Hepatocyte (in vitro differentiated cells): ENCODE data around the gene TCAP. TPM values are rescaled to one million over a fixed set of nuclear protein-coding genes. Genes with fewer than 3 reads are reported as not detected.
A peak's percentile ranks its signal among the peaks of the same experiment; 100 is the strongest.

Experiments used
- DNase-seq: peaks from one replicate; pipeline ENCODE4 v3.0.0-alpha.2; 2016; ENCODE audit warnings: low spot score
- H2AFZ ChIP-seq: fragments of 200-600 bp; sonication (generic); 2 replicates; pipeline ENCODE4 v1.6.0; 2016; ENCODE audit warnings: antibody characterized with exemption, mild to moderate bottlenecking
- H3K27ac ChIP-seq: fragments of 200-600 bp; sonication (generic); 2 replicates; pipeline ENCODE4 v1.5.1; 2016; ENCODE audit warnings: mild to moderate bottlenecking
- H3K27me3 ChIP-seq: fragments of 200-600 bp; sonication (generic); 2 replicates; pipeline ENCODE4 v1.6.1; 2016
- H3K36me3 ChIP-seq: fragments of 200-600 bp; sonication (generic); replicated peaks from 2 replicates; pipeline ENCODE4 v1.5.1; 2016; ENCODE audit warnings: low read depth; ENCODE audit not compliant: insufficient read depth
- H3K4me1 ChIP-seq: fragments of 200-600 bp; sonication (generic); 2 replicates; pipeline ENCODE4 v1.5.1; 2016; ENCODE audit warnings: mild to moderate bottlenecking, moderate library complexity; ENCODE audit not compliant: insufficient read depth
- H3K4me2 ChIP-seq: fragments of 200-600 bp; sonication (generic); 2 replicates; pipeline ENCODE4 v1.6.0; 2016
- H3K4me3 ChIP-seq: fragments of 200-600 bp; sonication (generic); 2 replicates; pipeline ENCODE4 v1.5.1; 2016; ENCODE audit warnings: mild to moderate bottlenecking
- H3K79me2 ChIP-seq: fragments of 200-600 bp; sonication (generic); 2 replicates; pipeline ENCODE4 v1.6.0; 2017; ENCODE audit warnings: mild to moderate bottlenecking
- H3K9me2 ChIP-seq: fragments of 200-600 bp; sonication (generic); replicated peaks from 2 replicates; pipeline ENCODE4 v1.6.0; 2017; ENCODE audit warnings: mild to moderate bottlenecking; ENCODE audit not compliant: insufficient read depth
- H3K9me3 ChIP-seq: fragments of 200-600 bp; sonication (generic); 2 replicates; pipeline ENCODE4 v1.5.1; 2016; ENCODE audit warnings: low read depth, mild to moderate bottlenecking
- H4K20me1 ChIP-seq: fragments of 200-600 bp; sonication (generic); 2 replicates; pipeline ENCODE4 v1.6.0; 2016; ENCODE audit warnings: mild to moderate bottlenecking; ENCODE audit not compliant: insufficient read depth, poor library complexity, severe bottlenecking
- EZH2 ChIP-seq: fragments of 200-600 bp; sonication (generic); IDR thresholded peaks from 2 replicates; pipeline ENCODE4 v1.6.1; 2016; ENCODE audit warnings: antibody characterized with exemption, mild to moderate bottlenecking, borderline replicate concordance
- EZH2phosphoT487 ChIP-seq: fragments of 200-600 bp; sonication (generic); IDR thresholded peaks from one replicate; pipeline ENCODE4 v1.6.1; 2018; ENCODE audit warnings: antibody characterized with exemption, mild to moderate bottlenecking, low read depth, moderate library complexity; ENCODE audit not compliant: unreplicated experiment, severe bottlenecking
- WGBS: methylation state at CpG from one replicate; pipeline ENCODE4 v1.1.6; 2016; ENCODE audit warnings: low lambda C conversion rate; ENCODE audit errors: missing lambda C conversion rate; 5-methylcytosine and 5-hydroxymethylcytosine counted together
- polyA plus RNA-seq: library from polyadenylated mRNA; unstranded; fragments of >200 nt; fragmentation: Nextera tagmentation; extraction: Ambion mirVana; gene quantifications from 2 replicates; pipeline ENCODE4 v1.2.1, GENCODE V29; 2016
- total RNA-seq: library from RNA; depleted of rRNA; stranded (reverse); fragments of >200 nt; gene quantifications from 2 replicates; pipeline ENCODE4 v1.2.3, GENCODE V29; 2014
- TF ChIP-seq, protein P1 (sequence below): fragments of 200-600 bp; sonication (generic); IDR thresholded peaks from 2 replicates; pipeline ENCODE4 v1.5.1; 2016; ENCODE audit warnings: antibody characterized with exemption, mild to moderate bottlenecking; ENCODE audit not compliant: poor library complexity

The TCAP gene
- total and polyA plus RNA-seq, 2 experiments from 2014 or later: 0.64 to 0.90 TPM

DNA sequence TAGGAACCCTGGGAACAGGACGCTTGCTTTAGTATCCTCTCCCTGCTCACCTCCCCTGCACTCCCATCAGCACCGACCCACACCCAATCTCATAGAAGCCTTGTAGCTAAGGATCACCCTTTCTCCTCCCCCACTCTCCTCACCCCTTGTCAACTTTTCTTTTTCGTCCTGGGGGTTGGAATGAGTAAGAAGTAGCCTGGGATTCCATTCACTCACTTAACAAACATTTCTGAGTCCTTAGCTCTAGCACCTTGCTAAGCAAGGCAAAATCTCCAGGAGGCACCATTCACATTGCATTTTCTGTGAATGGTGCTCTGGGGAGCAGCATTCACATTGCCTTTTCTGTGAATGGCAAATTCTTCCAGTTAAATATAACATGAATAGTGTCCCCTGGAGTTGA, 23.8 kb downstream of the TCAP start:
- TF ChIP-seq EZH2 (no peak), EZH2phosphoT487 (no peak)
- TF ChIP-seq, protein P1, sequence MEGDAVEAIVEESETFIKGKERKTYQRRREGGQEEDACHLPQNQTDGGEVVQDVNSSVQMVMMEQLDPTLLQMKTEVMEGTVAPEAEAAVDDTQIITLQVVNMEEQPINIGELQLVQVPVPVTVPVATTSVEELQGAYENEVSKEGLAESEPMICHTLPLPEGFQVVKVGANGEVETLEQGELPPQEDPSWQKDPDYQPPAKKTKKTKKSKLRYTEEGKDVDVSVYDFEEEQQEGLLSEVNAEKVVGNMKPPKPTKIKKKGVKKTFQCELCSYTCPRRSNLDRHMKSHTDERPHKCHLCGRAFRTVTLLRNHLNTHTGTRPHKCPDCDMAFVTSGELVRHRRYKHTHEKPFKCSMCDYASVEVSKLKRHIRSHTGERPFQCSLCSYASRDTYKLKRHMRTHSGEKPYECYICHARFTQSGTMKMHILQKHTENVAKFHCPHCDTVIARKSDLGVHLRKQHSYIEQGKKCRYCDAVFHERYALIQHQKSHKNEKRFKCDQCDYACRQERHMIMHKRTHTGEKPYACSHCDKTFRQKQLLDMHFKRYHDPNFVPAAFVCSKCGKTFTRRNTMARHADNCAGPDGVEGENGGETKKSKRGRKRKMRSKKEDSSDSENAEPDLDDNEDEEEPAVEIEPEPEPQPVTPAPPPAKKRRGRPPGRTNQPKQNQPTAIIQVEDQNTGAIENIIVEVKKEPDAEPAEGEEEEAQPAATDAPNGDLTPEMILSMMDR: no peak
- Histone ChIP-seq H3K79me2 (no peaks in the 10 kb centered on the region), H3K4me3 (peak overlapping the region; percentile 46), H3K4me1 (peaks cover 16% of the 10 kb centered on the region), H3K9me3 (no peaks in the 10 kb centered on the region), H3K4me2 (peak overlapping the region; percentile 86), H2AFZ (peak overlapping the region; percentile 95), H3K27ac (peak overlapping the region; percentile 85), H4K20me1 (no peaks in the 10 kb centered on the region), H3K9me2 (no peaks in the 10 kb centered on the region), H3K27me3 (no peaks in the 10 kb centered on the region), H3K36me3 (no peaks in the 10 kb centered on the region)
- no peak for DNase-seq
- WGBS: 17% methylated on average over 3 of the region's 3 CpGs

DNA sequence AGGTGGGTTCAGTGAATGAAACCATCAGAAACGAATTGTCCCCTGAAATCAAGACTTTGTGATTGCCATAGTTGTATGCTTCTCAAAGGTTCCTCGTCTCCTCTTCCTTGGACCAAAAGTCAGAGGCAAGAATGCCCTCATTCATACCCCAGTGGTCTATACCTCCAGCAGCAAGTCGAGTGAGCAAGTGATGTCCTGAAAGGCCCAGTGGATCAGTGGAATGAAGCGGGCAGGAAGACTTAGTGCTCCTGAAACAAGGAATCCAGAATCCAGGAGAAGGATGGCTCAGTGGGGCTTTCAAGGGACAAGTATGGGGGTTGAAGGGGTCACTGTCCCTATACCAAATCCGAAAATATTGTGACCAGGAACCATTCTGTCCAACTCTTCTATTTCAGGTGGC, 29.4 kb downstream of the TCAP start:
- H3K9me2 ChIP-seq: no peaks in the 10 kb centered on the region
- H2AFZ ChIP-seq: no peak overlapping the region
- TF ChIP-seq EZH2: no peak
- TF ChIP-seq, protein P1: no peak

DNA sequence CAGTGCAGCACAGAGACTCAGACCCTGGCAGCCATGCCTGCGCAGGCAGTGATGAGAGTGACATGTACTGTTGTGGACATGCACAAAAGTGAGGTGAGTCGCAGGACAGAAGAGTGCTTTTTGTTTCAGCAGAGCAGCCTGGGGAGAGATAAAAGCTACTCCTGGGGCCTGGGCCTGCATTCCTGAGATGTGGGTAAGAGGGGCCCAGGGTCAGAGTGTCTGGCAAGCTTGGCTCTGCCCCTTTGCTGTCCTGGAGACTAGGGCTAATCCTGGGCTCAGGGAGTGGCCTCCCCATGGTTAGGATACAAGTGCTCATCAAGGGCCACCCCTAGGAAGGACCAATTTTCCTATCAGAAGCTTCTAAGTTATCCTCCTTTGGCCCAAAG, 29.9 kb downstream of the TCAP start:
- Histone ChIP-seq H3K27me3 (no peaks in the 10 kb centered on the region), H3K36me3 (no peaks in the 10 kb centered on the region), H3K4me3 (no peak overlapping the region), H2AFZ (no peak overlapping the region), H4K20me1 (no peaks in the 10 kb centered on the region), H3K27ac (peak overlapping the region; percentile 91), H3K4me2 (peak overlapping the region; percentile 41), H3K9me3 (no peaks in the 10 kb centered on the region), H3K79me2 (peaks cover 18% of the 10 kb centered on the region), H3K9me2 (no peaks in the 10 kb centered on the region), H3K4me1 (peaks cover 26% of the 10 kb centered on the region)
- no peak for TF ChIP-seq EZH2
- TF ChIP-seq EZH2phosphoT487: no peak
- TF ChIP-seq, protein P1: no peak
- WGBS: 51% methylated on average over 2 of the region's 2 CpGs
- DNase-seq: no peak

More for the DNA sequence above, 29.4 kb downstream of the TCAP start:
- Histone ChIP-seq H4K20me1 (no peaks in the 10 kb centered on the region), H3K36me3 (no peaks in the 10 kb centered on the region), H3K4me2 (peak overlapping the region; percentile 41), H3K79me2 (peaks cover 13% of the 10 kb centered on the region), H3K9me3 (no peaks in the 10 kb centered on the region), H3K27me3 (no peaks in the 10 kb centered on the region), H3K4me3 (no peak overlapping the region), H3K4me1 (peaks cover 26% of the 10 kb centered on the region), H3K27ac (peak overlapping the region; percentile 91)
- 89% methylated on average over 5 of the region's 5 CpGs for WGBS
- DNase-seq: no peak

DNA sequence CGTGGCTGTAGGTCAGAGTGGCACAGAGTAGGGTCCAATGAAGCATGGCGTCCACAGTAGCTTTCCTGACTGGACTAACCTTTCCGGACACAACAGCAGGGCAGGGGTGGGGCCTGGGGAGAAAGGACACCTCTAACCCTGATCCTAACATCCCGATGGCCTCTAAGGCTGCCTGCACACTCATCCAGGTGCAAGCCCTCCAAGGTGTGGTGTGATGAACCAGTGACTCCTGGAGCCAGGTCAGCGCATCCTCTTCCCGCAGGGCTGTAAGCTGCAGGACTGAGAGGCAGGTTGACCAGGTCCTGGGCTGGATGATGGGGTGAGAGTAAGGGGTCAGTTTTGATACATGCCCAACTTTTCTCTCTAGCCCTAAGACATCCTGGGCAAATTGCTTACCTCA, 31.6 kb downstream of the TCAP start:
- H4K20me1 ChIP-seq: peaks cover 10% of the 10 kb centered on the region
- no peak overlapping the region for H3K4me2 ChIP-seq
- H3K9me3 ChIP-seq: no peaks in the 10 kb centered on the region
- no peak overlapping the region for H3K27ac ChIP-seq
- TF ChIP-seq EZH2 (no peak), EZH2phosphoT487 (no peak)
- TF ChIP-seq, protein P1: no peak
- H3K4me1 ChIP-seq: peaks cover 32% of the 10 kb centered on the region
- no peak overlapping the region for H3K4me3 ChIP-seq
- DNase-seq: no peak
- no peaks in the 10 kb centered on the region for H3K27me3 ChIP-seq
- H3K79me2 ChIP-seq: peaks cover 33% of the 10 kb centered on the region
- no peak overlapping the region for H2AFZ ChIP-seq
- no peaks in the 10 kb centered on the region for H3K9me2 ChIP-seq
- H3K36me3 ChIP-seq: no peaks in the 10 kb centered on the region
- WGBS: 91% methylated on average over 6 of the region's 6 CpGs
